HG02798 (cell line): ENCODE data around the gene ITPKB.
"Not testable (repeated sequence)": the region's sequence is repeated elsewhere in the genome, so short reads cannot be mapped to it uniquely, and the experiment has no call there.

ENCODE experiments used
- ATAC-seq: cut with Tn5 transposase; IDR thresholded peaks from one replicate; pipeline ENCODE4 v1.9.1; 2021; ENCODE audit warnings: mild to moderate bottlenecking; ENCODE audit not compliant: unreplicated experiment, poor library complexity

The ITPKB gene

DNA sequence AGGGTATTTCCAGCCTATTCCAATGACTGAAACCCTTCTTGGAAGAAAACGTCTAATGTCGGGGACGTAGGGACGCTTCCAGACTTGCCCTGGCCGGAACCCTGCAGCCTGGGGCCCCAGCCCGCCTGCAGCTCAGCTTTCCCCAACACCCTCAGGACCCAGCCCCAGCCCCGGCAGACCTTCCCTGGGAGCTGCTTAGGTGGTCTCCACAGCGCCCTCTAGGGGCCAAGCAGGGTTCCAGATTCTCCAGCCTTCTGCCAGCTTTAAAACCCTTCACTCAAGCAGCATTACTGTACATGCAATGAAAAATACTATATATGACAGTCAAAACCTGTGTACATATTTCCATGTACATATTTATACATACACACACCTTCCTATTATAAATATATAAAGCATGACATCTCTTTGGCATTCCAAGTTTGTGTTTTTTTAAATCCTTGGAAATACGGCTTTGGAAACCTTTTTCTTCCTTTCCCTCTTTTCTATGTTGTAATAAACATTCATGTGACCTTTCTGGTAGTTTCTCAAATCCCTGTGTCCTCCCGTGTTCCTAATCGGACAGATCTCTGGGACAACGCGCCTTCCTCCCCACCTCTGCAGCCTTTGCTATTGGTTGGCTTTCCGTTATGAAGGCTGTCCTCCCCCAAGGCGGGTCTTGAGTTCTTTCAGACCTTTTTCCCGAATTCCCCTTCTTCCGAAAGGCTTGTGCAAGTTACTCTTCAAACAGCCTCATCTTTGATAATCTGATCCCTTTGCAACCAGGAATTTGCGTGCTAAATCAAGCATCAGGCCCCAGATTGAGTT is 130.2 kb downstream of the ITPKB start:
- ATAC-seq = no peak

DNA sequence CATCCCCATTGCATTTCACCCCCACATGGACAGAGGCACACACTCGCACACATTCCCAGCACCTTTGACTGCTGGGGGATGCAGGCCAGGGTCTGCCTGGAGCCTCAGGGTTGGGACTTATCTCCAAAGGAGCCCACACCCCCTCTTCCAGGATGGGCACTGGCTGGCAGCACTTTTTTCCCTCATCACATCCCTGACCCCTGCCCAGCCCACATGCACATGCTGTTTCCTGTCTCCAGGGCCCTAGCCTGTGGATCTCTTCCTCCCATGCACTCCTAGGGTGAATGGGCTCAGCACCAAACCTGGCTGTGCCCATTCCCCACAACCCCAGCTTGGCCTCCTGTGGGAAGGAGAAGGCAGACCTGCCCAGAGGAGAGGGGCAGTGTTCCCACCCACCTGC is 131.3 kb downstream of the ITPKB start:
- no peak for ATAC-seq

DNA sequence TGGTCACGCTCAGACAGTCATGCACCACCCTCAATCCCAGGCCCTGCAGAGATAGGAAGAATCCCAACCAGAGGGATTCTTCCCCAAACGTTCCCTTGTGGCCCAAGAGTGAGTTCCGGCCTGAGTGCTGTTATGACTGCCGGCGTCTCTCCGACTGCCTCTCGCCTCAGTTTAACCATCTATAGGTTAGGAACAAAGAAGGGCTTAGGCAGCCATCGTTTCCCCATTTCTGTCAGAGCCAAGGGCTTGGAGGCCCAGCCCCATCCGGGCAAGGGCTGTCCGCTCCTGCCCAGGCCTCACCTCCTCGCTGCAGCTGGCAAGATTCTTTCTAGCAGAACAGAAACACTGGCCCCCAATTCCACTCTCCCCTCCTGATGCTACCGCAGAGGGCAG is 131.8 kb downstream of the ITPKB start:
- no peak for ATAC-seq

DNA sequence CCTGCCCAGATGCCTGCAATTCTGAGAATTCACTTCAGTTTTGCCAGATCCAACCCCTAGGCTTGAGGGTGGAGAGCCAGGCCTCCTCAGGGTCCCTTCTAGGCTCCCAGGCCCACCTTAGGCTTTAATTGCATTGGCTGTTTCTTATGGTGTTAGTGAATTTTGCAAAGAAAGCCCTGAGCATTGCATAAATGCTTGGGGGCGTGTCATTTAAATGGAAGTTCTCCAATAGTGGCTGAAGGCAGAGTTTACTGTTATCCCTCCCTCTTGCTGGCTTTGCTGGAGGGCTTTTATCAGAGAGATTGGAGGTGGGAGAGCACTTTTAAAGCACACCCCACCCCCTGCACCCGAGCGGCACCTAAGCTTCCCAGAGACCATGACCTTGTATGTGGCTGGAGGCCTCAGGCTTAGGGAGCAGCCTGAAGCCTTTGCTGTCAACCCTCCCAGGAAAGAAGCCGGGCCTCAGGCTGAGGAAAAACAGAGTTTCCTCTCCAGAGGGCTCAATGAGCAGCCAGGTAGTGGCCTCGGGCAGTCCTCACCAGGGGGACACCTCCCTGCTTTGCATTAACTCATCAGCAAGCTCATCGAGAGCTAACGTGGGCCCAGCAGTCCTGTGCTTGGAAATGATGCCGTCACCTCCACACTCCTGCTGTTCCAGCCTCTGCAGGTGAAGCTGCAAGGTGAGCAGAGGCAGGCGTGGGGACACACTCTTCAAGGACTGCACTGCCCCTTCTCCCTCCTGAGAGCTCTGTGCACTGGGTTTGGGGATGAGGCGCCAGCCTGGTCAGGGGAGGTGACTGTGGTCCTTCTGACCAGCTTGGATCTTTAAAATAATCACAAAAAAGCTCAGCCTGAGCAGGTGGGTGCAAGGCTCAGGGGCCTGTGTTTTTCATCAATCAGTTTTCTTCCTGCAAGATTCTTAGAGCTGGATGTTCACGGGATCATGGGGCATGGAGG is 132.5 kb downstream of the ITPKB start:
- no peak for ATAC-seq

DNA sequence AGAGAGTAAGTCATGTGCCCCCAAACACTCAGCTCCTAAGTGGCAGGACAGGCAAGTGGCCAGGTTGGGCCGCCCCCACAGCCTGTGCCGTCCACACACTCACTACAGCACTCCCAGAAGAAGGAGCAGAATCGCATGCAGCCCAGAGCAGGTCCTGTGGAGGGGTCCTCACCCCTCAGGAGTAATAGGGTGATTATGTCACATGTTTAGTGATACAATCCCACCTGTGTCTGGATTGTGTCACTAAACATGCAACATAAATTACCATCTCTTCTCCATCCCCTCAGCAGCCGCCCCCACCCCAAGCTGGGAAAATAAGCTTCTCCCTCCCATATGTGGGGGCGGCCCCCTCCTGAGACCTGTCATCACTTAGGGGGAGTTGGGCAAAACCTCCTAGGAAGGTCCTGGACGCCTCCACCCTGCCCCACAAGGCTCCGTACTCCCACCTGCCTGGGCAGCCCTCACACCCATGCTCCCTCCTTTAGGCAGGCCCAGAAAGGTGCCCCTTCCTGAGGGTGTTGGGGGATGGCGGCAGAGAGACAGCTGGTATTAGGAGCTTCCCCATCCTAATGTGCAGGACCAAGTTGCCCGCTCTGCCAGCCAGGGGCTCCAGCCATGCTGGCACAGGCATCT is 133.6 kb downstream of the ITPKB start:
- no peak for ATAC-seq

DNA sequence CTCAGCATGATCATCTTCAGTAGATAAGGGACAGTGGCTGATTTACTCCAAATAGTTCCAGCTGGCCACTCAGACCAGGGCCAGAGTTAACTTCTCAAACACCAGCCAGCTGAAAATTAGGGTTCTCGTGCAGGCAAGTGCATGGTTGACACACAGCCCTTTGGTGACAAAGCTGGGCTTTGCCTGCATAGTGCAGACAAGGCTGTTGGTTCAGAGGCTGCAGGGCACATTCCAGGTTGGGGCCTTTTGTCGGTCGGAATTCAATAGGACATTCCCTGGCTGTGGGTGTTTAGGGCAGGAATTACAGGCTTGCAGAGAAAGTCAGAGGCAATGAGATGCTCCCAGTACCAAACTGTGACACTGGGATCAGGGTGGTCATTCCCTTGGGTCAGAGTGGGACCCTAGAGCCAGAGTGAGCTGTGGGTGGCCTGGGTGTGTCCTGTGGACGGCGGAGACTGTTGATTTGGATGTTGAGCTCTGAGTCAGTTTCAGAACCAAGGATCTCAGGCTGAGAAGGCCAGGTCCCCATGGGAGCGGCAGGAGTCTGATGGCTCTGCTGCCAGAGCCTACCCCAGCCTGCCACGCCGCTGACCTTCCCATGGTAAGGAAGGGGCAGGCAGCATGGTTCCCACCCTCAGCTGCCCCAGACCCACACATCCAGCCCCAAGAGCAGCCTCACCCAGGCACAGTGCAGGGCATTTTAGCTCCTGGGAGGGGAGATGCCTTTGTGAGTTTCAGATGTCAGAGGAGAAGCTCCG is 134.3 kb downstream of the ITPKB start:
- ATAC-seq = no peak

DNA sequence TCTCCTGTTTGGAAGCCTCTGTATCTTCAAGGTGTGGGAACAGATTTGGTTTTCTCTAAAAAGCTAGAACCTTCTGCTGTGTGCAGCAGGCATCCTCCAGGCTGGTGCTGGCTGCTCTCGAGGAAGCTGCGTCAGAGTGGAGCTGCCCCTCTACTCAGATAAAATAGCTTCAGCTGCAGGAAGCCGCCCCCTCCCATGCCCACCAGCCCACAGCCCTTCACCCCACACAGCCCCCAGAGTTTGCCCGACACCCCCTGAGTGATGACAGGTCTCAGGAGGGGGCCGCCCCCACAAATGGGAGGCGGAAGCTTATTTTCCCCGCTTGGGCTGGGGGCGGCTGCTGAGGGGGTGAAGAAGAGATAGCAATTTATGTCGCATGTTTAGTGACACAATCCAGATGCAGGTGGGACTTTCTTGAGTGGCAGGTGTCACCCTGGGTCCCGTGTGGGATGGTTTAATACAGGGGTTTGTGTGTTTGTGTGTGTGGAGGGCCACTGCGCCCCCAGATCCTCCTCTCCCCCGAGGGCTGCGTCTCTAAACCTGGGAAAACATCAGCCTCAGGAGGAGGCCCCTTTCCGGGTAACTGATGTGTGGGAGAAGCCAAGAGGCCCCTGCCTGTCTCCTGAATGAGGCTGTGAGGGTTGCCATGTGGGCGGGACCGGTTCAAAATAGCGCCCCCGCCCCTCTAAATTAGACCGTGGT is 135.1 kb downstream of the ITPKB start:
- ATAC-seq = no peak

DNA sequence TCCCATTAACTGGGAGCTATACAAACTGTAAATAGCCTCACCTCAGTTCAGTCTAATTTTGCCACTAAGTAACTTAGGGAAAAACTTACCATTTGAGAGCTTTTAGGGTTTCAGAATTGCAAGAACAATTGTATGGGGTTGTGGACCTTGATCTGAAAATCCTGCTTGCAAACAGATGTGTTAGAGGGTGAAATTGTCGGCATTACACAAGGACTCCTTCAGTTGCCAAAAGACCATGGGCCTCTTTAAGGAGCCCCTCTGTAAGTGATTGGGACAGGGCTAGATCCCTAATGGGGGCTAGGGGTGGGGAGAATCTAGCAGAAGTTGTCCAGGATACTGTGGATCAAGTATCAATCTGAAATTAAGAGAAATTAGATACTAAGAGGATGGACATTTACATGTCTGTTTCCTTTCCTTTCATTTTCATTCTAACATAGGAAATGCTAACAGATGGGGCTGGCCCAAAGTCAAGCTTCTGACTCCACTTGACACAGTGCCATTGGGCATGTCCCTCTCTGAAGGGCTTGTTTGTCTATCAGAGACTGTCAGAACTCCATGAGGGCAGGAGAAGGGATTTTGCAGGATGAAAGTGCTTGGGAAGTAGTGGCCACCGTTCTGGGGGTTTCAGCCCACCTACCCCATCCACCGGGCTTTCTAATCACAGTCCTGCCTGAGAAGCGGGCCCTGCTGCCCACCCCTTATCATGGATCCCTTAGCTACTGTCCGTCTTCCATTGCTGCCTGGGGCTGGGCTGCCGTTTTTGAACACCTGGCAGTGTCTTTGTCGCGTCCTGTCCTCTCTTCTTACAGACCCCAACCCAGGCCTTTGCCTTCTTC is 135.8 kb downstream of the ITPKB start:
- no peak for ATAC-seq

DNA sequence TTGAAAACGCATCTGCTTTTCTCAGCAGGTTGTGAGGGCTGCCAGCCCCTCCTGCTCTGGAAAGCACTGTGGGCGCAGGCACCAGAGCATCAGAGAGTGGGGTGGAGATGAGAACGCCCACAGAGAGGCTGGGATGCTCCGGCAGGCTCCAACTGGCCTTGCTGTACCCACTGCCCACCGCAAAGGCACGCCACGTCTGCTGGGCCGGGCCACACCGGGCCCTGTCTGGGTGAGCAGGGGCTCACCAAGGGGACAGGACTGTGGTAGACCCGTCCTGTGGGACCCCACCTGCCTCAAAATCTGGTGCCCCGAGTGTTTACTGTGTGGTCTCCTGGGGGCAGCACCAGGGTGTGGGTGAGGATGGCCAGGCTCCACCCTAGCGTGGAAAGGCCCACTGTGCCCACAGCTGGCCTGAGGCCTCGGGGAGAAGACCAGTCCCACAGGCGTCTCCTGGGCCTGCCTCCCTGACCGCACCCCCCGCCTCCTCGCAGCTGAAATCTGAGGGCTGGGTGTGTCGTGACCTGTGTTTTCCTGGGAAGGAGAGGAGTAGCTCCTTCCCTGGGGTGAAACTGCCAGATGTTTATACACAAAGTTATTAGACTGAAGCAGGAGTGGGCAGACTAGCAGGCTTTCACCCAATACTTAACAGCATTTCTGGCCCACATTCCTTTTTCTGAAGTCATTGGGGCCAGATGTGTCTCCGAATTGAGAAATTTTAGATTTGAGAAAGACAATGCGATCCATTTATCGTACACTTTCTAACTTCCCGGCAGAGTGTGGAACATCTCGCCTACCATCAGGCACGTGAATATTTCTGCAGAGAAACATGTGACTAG is 136.7 kb downstream of the ITPKB start:
- no peak for ATAC-seq

DNA sequence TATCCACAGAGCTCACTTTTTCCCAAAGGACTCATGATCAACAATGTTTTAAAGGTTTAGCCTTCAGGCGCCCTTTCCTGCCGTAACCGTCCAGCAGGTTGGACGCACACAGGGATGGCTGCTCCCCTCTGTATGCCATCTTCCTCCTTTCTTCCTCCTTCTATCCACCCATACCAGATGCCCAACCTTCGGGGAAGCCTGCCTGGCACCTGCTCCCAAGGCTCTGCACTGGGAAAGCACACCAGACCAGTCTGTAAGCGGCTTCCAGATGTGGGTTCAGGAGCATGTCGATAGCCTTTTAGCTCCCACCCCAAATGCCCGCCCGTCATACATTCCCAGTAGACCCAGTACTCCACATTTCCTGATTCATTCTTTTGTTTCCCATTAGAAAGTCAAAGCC is 137.6 kb downstream of the ITPKB start:
- ATAC-seq = no peak

DNA sequence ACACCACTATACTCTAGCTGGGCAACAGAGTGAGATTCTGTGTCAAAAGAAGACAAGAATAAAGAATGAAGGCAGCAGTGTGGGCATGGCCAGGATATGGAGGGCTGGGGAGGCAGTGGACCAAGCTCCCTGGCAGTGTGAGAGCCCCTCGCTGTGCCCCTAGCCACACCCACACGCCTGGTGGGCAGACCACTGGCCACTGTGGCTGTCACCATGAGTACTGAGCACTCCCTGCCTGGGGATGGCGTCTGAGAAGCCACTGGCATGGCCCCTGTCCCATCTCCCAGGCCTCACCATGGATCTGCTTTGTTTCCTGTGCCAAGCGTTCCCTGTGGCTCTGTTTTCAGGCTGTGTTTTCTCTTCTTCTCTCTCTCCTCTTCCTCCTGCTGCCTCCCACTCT is 138.8 kb downstream of the ITPKB start:
- ATAC-seq = no peak

DNA sequence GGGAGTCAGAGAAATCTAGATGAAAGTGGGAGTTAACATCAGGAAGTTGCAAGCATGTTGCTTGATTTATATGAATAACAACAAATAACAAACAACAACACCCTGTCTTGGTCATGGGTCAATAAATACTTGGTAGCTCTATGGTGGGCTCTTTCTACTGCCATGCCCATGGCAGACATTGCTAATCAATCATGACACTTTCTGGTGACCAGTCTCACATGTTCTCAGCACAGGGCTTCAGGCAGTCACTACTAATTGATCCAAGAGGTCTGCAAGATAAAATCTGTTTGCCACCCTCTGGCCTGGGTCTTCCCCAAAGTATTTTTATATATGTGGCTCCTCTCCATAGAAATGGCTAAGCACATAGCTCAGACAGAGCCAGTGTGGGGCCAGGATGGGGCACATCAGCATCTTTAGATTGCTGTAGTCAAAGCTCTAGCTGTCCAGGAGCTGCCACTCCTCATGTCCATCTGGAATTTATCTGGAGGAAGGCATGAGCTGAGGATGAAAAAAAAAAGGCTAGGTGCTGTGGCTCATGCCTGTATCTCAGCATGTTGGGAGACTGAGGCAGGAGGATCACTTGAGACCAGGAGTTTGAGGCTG is 139.3 kb downstream of the ITPKB start:
- ATAC-seq = no peak

DNA sequence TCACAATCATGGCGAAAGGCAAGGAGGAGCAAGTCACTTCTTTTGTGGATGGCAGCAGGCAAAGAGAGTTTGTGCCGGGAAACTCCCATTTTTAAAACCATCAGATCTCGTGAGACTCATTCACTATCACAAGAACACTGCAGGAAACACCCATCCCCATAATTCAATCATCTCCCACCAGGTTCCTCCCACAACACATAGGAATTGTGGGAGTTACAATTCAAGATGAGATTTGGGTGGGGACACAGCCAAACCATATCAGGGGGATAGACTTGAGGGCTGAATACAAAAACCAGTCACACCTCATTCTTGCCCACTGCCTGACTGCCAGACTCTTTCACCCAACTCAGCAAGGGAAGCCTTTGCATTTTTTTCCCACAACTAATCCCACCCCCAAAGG is 140.1 kb downstream of the ITPKB start:
- not testable (repeated sequence) for ATAC-seq

DNA sequence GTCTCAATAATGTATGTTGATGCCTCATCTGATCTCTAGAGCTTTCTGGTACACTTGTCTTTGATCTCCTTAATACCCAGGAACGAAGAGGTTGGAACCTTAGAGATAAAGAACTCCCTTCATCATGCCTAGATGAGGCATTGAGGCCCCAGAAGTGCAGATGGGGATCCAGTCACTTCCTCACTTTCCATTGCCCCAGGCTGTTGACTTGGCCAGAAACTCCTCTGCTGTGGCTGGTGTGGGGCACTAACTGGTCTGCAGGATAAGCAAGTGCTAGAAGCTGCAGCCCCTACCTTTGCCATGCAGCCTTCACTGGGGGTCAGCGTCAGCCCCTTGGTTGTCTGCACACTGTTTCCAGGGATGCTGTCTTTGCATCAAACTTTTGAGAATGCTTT is 140.6 kb downstream of the ITPKB start:
- no peak for ATAC-seq

DNA sequence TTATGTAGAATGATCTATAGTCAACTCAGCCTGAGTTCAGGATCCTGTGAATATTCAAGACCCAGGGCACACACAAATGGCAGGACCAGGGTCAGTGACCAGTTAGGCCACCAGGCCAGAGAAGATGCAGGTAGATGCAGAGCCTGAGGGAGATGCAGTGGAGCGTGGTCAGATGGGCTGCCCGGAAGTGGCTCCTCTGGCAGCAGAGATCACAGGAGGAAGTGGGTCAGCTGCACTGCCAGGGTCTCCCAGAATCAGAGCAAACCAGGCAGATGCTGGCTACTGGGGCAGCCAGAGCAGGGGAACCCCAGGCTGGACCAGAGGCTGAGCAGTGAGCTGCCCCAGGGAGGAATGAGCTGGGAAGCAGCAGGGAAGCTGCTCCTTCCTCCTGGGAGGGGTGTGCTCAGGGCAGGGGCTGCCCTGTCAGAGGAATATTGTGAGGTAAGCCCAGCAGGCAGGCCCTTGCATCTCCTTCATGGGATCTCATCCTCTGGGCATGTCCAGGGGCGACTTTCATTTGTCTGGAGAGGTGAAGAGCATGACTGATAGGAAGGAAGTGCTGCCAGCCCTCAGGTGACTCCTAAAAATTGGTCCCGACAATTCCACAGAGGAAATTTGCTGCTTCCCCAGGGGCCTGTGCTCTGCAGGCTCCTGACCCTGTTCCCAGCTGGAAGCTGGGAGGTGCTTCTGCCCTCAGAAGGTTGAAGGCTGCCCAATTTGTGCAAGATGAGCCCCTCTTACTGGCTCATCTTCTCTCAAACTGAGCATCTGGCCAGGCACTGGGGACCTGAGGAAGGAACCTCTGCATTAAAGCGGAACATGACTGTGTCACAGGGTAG is 141.2 kb downstream of the ITPKB start:
- no peak for ATAC-seq

DNA sequence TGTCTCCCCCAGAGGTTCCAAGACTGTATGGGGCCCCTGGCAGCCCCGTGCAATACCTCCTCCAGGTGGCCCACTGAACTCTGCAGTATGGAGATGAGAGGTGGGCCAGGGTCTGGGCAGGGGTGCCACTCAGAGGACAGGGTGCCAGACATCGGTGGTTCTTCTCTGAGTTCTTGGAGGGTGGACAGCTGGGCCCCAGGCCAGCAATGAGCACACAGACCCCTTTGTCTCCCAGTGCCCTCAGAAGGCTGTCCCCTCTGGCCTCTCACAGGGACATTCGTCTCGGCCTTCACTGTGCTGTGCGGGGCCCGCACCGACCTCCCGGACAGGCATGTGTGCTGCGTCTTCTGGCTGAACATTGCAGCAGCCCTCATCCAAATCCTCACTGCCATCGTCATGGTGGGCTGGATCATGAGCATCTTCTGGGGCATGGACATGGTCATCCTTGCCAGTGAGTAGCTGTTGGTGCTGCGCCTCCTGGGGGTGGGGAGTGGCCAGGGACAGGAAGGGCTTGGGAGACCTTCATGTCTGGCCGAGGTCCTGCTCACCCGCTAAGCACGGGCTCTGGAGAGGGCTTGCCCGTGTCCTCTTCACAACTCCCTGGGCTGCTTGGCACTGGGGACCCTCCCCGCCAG is 142.4 kb downstream of the ITPKB start:
- no peak for ATAC-seq
